HG03095 (cell line): ENCODE data around the gene CDC42BPG.
A peak's percentile ranks its signal among the peaks of the same experiment; 100 is the strongest.

Experiments
- ATAC-seq: cut with Tn5 transposase; IDR thresholded peaks from one replicate; pipeline ENCODE4 v1.9.1; 2021; ENCODE audit warnings: moderate library complexity; ENCODE audit not compliant: unreplicated experiment

The CDC42BPG gene

GRCh38 chr11:64866173-64866491, 21.7 kb upstream of the CDC42BPG start:
- ATAC-seq: no peak

DNA sequence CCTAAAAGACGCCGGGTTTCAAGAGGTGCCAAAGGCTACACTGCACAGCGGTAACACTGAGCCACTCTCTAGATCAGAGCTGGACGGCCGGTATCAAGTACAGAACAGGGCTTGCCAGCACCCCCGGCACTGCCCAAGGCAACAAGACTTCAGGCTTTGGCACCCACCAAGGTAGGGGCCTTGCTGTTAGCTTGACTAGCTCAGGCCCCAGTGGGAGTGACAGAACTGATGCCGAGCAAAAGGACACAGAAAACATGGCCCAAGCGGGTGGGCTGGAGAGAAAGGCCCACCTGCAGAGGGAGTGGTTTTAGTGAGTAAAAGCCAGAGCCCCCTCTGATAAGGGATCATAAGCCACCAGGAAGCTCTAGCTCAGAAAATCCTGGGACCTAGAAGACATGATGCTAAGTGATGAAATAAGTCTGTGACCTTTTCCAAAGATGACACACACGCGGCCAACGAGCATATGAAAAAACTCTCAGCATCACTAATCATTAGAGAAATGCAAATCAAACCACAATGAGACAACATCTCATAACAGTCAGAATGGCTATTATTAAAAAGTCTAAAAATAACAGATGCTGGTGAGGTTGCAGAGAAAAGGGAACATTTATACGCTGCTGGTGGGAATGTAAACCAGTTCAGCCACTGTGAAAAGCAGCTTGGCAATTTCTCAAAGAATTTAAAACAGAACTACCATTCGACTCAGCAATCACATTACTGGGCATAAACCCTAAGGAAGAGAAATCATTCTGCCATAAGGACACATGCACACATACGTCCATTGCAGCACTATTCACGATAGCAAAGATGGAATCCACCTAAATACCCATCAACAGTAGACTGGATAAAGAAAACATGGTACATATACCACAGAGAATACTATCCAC, 21.1 kb upstream of the CDC42BPG start:
- ATAC-seq: no peak

- no peak for ATAC-seq
Measured at GRCh38 chr11:64864473-64865285, 20.2 kb upstream of the CDC42BPG start.

DNA sequence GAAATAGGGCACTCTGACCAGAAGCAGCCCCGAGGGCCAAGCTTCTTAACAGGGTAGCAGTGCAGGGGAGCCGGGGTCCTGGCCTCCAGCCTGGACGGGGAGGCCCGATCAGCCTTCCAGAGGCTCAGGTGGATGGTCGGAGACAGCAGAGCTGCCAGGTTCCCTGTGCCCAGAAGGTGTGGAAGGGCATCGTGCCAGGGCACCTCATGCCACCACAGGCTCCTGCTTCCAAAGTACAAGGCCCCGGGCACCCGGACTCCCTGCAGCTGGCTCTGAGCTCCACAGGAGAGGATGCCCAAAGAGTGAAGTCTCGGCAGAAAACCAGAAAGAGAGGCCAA, 19.7 kb upstream of the CDC42BPG start:
- ATAC-seq: no peak

GRCh38 chr11:64863391-64864060, 19.1 kb upstream of the CDC42BPG start:
- ATAC-seq: no peak

- ATAC-seq: no peak
Measured at GRCh38 chr11:64862987-64863390, 18.5 kb upstream of the CDC42BPG start.

DNA sequence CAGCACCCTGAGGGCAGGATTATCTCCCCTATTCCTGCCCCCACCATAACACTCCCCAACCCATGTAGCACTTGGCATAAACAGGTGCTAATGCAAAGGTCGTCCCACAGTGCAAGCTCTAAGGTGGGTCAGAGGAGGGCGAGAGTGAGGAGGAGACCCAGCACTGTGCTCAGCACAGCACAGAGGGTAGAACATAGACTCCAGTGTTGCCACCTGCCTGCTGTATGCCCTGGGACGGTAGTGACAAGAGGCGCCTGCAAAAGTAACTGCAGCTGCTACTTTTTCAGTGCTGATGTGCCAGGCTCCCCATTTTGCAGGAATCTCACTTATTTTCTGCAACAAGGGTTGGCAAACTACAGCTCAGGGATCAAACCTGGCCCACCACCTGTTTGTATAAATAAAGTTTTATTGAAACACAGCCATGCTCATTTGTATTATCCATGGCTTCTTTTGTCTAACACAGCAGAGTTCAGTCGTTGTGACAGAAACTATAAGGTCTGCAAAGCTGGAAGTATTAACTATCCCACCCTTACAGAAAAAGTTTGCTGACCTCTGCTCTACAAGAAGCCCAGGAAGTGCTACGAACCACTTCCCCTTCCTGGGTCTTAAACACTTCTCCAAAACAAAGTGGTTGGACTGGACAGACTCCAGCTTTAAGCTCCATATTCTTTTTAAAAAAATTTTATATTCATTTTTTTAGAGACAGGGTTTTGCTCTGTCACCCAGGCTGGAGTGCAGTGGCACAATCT, 16.9 kb upstream of the CDC42BPG start:
- ATAC-seq: no peak

- ATAC-seq: peak; percentile 60
Measured at GRCh38 chr11:64859542-64860414, 15.3 kb upstream of the CDC42BPG start.

GRCh38 chr11:64858467-64859263, 14.2 kb upstream of the CDC42BPG start:
- no peak for ATAC-seq

DNA sequence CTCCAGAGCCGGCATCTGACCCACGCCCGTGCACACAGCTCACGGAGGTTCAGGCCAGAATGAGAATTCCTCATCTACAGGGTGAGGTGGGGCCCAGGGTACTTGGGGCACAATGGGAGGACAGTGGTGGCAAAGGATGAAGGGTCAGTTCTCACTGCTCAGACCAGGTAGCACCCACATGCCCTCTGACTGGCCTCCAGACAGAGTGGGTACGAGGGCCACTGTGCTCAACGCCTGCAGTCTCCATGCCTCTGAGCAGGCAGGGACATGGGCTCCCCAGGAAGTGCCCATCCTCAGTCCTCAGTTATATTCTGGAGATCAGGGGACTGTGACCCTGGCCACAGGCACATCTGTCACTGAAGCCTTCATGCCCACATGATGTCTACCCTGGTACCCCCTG, 13.0 kb upstream of the CDC42BPG start:
- ATAC-seq: no peak

- no peak for ATAC-seq
Measured at GRCh38 chr11:64856382-64857227, 12.2 kb upstream of the CDC42BPG start.

- ATAC-seq: no peak
Measured at GRCh38 chr11:64855596-64856304, 11.3 kb upstream of the CDC42BPG start.

DNA sequence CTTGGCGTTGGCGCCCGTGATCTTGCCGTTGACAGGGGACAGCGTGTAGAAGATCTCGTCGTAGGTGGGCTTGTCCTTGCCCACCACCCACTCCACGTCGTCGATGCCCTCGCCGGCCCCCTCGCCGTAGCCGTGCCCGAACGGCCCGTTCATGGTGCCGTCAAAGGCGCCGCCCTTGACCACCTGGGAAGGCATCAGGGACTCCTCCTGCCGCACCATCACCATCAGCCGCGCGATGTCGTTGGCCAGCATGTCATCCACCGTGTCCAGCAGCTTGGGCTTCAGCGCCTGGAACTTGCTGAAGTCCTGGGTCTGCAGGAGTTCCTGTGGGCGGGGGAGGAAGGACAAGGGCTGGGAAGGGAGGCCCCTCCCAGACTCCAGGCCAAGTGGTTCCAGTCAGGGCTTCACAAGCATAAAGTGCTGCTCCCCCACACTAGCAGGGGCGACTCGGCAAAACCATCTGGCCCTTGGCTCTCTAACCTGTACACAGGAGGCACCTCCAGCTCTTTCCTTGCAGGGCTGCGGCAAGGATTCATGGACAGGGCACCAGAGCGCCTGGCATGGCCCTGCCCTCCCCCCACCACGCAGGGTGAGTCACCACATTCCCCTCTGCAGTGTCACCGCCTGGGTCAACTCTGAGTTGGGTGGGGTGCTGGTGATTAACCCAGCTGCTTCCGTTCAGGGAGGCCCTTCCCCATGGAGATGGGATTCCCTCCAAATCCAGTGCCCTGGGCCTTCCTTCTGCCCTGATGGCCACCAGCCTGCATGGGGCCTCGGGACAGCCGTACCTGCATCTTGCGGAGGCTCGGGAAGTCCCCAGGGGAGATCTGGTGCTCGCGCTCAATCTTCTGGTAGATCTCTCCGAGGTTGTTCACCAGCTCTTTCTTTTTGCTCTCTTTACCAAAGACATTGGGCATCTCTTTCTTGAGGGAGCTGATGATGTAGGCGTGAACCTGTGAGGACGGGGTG, 10.4 kb upstream of the CDC42BPG start:
- no peak for ATAC-seq

DNA sequence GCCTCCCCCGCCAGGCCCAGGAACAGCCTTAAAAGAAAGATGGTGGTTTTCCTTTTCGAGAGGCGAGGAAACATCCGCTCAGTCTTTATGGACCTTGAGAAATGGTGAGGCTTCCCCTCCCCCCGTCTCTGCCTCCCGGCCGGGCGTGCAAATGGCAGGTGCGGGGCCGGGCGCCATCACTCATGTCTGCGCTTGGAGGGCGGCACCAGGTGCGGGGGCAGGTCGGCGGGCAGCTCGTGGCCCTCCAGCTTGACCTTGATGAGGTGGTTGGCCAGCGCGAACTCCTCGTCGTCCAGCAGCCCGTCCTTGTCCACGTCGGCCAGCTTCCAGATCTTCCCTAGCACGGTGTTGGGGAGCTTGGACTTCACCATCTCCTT, 9.7 kb upstream of the CDC42BPG start:
- ATAC-seq: no peak

GRCh38 chr11:64853709-64854108, 9.3 kb upstream of the CDC42BPG start:
- no peak for ATAC-seq

DNA sequence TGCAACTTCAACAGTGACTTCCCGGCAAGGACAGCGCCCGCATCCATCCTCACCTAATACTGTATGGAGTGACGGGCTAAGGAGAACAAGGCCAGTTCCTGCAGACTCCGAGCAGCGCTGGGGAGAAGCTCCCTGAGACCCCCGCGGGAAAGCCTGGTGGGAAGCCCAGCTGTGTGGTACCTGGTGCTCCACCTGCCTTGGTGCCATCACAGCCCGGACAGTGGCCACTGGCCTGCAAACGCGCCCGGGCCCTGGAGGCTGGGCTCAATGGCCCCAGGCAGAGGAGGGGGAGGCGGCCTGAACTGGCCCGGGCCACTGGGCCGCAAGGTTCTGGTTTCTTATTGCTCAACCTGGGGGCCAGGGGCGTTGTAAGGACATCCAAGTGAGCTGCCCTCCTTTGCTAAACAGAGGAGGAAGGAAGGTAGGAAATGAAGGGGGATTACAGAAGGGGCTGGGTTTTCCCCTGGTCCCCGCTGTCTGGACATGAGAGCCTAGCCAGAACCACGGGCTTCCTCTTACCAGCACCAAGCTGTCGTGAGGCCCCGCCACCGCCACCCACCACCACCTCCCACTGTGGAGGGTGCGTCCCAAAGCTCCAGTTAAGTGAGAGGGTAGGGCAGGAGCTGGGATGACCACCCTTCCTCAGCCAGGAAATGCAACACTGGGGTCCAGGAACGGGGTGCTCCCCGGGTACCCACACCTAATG, 8.5 kb upstream of the CDC42BPG start:
- ATAC-seq: no peak
